Measurements from ENCODE around the gene ZNF579.

Gene ZNF579

DNA sequence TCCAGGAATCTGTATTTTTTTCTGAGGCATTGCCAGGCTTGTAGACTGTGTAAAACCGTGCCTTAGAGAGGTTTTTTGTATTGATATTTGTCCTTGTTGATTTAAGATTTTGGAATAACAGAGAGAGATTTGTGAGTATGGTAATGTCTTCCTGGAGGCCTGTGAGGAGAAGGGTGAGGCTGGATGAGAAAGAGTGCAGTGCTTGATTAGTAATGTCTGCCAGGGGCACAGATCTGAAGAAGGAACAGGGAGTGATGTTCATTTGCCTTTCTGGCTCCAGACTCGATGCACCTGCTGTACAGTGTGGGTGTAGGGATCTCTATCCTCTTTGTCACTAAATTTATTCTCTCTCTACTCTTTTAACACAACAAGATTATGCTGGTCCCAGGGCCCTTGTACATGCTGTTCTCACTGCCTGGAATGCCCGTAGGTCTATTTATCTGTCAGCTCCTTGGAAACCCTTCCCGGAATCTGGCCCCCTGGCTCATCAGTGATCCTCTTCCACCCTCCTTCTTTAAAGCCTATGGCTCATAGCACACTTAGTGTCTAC lies 14.4 kb upstream of the ZNF579 start:
- H3K36me3 ChIP-seq (ENCODE audit: insufficient read depth) = no peaks in the 10 kb centered on the region

GRCh38 chr19:55593096-55593772 lies 12.6 kb upstream of the ZNF579 start:
- Histone ChIP-seq H3K4me3 (IDR thresholded peaks at IDR 0.05; ENCODE audit: insufficient read depth, low read depth, low read length) (no peak overlapping the region), H3K9ac (no peak overlapping the region), H3K4me2 (no peak overlapping the region), H4K20me1 (ENCODE audit: insufficient read depth) (no peaks in the 10 kb centered on the region), H3K4me1 (ENCODE audit: low read depth, poor library complexity, severe bottlenecking) (no peaks in the 10 kb centered on the region), H2AFZ (ENCODE audit: low read depth) (no peak overlapping the region), H3K27me3 (ENCODE audit: insufficient read depth, low read depth) (no peaks in the 10 kb centered on the region), H3K36me3 (ENCODE audit: insufficient read depth) (no peaks in the 10 kb centered on the region), H3K79me2 (ENCODE audit: insufficient read depth, low read depth) (no peaks in the 10 kb centered on the region), H3K27ac (no peak overlapping the region)
- TF ChIP-seq CTCF (conservative IDR thresholded peaks at IDR 0.05; ENCODE audit: low read depth, low read length) = no peak

More for the DNA sequence above, 14.4 kb upstream of the ZNF579 start:
- Histone ChIP-seq H4K20me1 (ENCODE audit: insufficient read depth) (no peaks in the 10 kb centered on the region), H3K27me3 (ENCODE audit: insufficient read depth, low read depth) (no peaks in the 10 kb centered on the region), H3K4me2 (no peak overlapping the region), H3K4me1 (ENCODE audit: low read depth, poor library complexity, severe bottlenecking) (no peaks in the 10 kb centered on the region), H3K4me3 (IDR thresholded peaks at IDR 0.05; ENCODE audit: insufficient read depth, low read depth, low read length) (no peak overlapping the region), H3K79me2 (ENCODE audit: insufficient read depth, low read depth) (no peaks in the 10 kb centered on the region), H2AFZ (ENCODE audit: low read depth) (no peak overlapping the region), H3K9ac (no peak overlapping the region), H3K27ac (no peak overlapping the region)
- no peak for TF ChIP-seq CTCF (conservative IDR thresholded peaks at IDR 0.05; ENCODE audit: low read depth, low read length)

GRCh38 chr19:55592391-55593090 lies 11.9 kb upstream of the ZNF579 start:
- H3K79me2 ChIP-seq (ENCODE audit: insufficient read depth, low read depth) = no peaks in the 10 kb centered on the region
- TF ChIP-seq CTCF (conservative IDR thresholded peaks at IDR 0.05; ENCODE audit: low read depth, low read length) = no peak
- no peak overlapping the region for H3K27ac ChIP-seq
- H3K4me2 ChIP-seq = no peak overlapping the region
- H3K4me3 ChIP-seq (IDR thresholded peaks at IDR 0.05; ENCODE audit: insufficient read depth, low read depth, low read length) = no peak overlapping the region
- no peaks in the 10 kb centered on the region for H3K4me1 ChIP-seq (ENCODE audit: low read depth, poor library complexity, severe bottlenecking)
- no peaks in the 10 kb centered on the region for H4K20me1 ChIP-seq (ENCODE audit: insufficient read depth)
- H3K36me3 ChIP-seq (ENCODE audit: insufficient read depth) = no peaks in the 10 kb centered on the region
- H3K9ac ChIP-seq = no peak overlapping the region
- no peak overlapping the region for H2AFZ ChIP-seq (ENCODE audit: low read depth)
- no peaks in the 10 kb centered on the region for H3K27me3 ChIP-seq (ENCODE audit: insufficient read depth, low read depth)

GRCh38 chr19:55591555-55591954 lies 10.9 kb upstream of the ZNF579 start:
- no peak overlapping the region for H3K4me3 ChIP-seq (IDR thresholded peaks at IDR 0.05; ENCODE audit: insufficient read depth, low read depth, low read length)
- no peak overlapping the region for H3K4me2 ChIP-seq
- peaks cover 5% of the 10 kb centered on the region for H3K27me3 ChIP-seq (ENCODE audit: insufficient read depth, low read depth)
- no peaks in the 10 kb centered on the region for H3K36me3 ChIP-seq (ENCODE audit: insufficient read depth)
- H4K20me1 ChIP-seq (ENCODE audit: insufficient read depth) = no peaks in the 10 kb centered on the region
- no peak overlapping the region for H3K27ac ChIP-seq
- peaks cover 5% of the 10 kb centered on the region for H3K4me1 ChIP-seq (ENCODE audit: low read depth, poor library complexity, severe bottlenecking)
- no peaks in the 10 kb centered on the region for H3K79me2 ChIP-seq (ENCODE audit: insufficient read depth, low read depth)
- H3K9ac ChIP-seq = no peak overlapping the region
- no peak for TF ChIP-seq CTCF (conservative IDR thresholded peaks at IDR 0.05; ENCODE audit: low read depth, low read length)
- no peak overlapping the region for H2AFZ ChIP-seq (ENCODE audit: low read depth)
